ENCODE data around the gene SLC25A48. TPM values are rescaled to one million over a fixed set of nuclear protein-coding genes. Genes with fewer than 3 reads are reported as not detected.

Gene SLC25A48
- total and polyA plus RNA-seq, 2 of the 4 experiments (the other 2 are of a cell fraction), result not detected

GRCh38 chr5:135869276-135869675 is 34.8 kb downstream of the SLC25A48 start:
- H3K4me1 ChIP-seq (ENCODE audit: control insufficient read depth, insufficient read depth, low read length), result no peaks in the 10 kb centered on the region
- no peaks in the 10 kb centered on the region for H3K9me1 ChIP-seq (ENCODE audit: insufficient read depth, low read length)
- ChIA-PET POLR2A (ENCODE audit: unreplicated experiment) (no interaction called here), CTCF (interaction anchor here (0.6 kb wide), 1 partner anchor 25 kb away, joined by 3 read pairs; no protein-coding TSS in a partner anchor)
- H3K79me1 ChIP-seq (ENCODE audit: low read depth in 1 of 2, low read length in 2 of 2), result no peaks in the 10 kb centered on the region
- H4K20me1 ChIP-seq (ENCODE audit: insufficient read depth, low read length), result no peaks in the 10 kb centered on the region
- H4K8ac ChIP-seq (ENCODE audit: low read depth in 2 of 2, low read length in 2 of 2), result no peak overlapping the region
- H3K9ac ChIP-seq (ENCODE audit: low read depth, low read length), result no peak overlapping the region
- no peak overlapping the region for H3K27ac ChIP-seq (ENCODE audit: insufficient read depth, low read length)
- no peak overlapping the region for H3K4me2 ChIP-seq (ENCODE audit: low read depth, low read length)
- H2BK120ac ChIP-seq (ENCODE audit: low read depth, low read length), result no peak overlapping the region
- H3K4ac ChIP-seq (ENCODE audit: low read depth, low read length), result no peak overlapping the region
- no peak for DNase-seq
- H3K14ac ChIP-seq (replicated peaks; ENCODE audit: low read depth, low read length), result no peak overlapping the region
- ATAC-seq (ENCODE audit: low read depth), result no peak
- no peak overlapping the region for H4K5ac ChIP-seq (ENCODE audit: low read depth, low read length)
- H2AK5ac ChIP-seq (ENCODE audit: low read depth, low read length), result no peak overlapping the region
- H3K27me3 ChIP-seq (ENCODE audit: control insufficient read depth, insufficient read depth, low read length), result peaks cover 10% of the 10 kb centered on the region
- H2BK20ac ChIP-seq (ENCODE audit: low read depth, low read length), result no peak overlapping the region
- H3K56ac ChIP-seq (ENCODE audit: extremely low read depth, insufficient read depth, low read length), result no peak overlapping the region
- TF ChIP-seq RAD21 (IDR thresholded peaks at IDR 0.05; ENCODE audit: low read length), result no peak
- TF ChIP-seq POLR2A (IDR thresholded peaks at IDR 0.05; ENCODE audit: low read depth, low read length), result no peak
- TF ChIP-seq NFE2L2 (IDR thresholded peaks at IDR 0.05; ENCODE audit: low read depth, low read length), result no peak
- TF ChIP-seq BHLHE40 (IDR thresholded peaks at IDR 0.05; ENCODE audit: low read depth, low read length), result no peak
- no peak for TF ChIP-seq SMC3 (IDR thresholded peaks at IDR 0.05; ENCODE audit: low read depth, low read length)
- no peak overlapping the region for H2AFZ ChIP-seq (replicated peaks; ENCODE audit: low read length, poor library complexity)
- intact Hi-C loops (cut with micrococcal nuclease) (no loop called here), in situ Hi-C loops (cut with MboI; ENCODE audit: low sequenced_read_pairs) (no loop called here), dilution Hi-C loops (cut with HindIII; ENCODE audit: low sequenced_read_pairs, unreplicated experiment) (no loop called here)
- WGBS, 2 experiments (ENCODE audit: extremely low coverage in 2 of 2, insufficient read length in 1 of 2), result no CpG with 5 or more reads among the region's 2 CpGs
- H4K91ac ChIP-seq (ENCODE audit: insufficient read depth, low read depth, low read length), result no peak overlapping the region
- no peak overlapping the region for H2BK5ac ChIP-seq (ENCODE audit: low read depth, low read length, poor library complexity, severe bottlenecking)
- H3K23ac ChIP-seq (ENCODE audit: low read depth, low read length), result no peak overlapping the region
- no peaks in the 10 kb centered on the region for H3K36me3 ChIP-seq (ENCODE audit: control insufficient read depth, insufficient read depth, low read length)
- no TSS peak for BruUV-seq (replicated peaks)
- no peak overlapping the region for H3K4me3 ChIP-seq (ENCODE audit: insufficient read depth, low read depth, low read length)
- no peak overlapping the region for H2BK15ac ChIP-seq (ENCODE audit: low read depth, low read length)
- no peak overlapping the region for H3K18ac ChIP-seq (ENCODE audit: low read depth, low read length)
- H2AK9ac ChIP-seq (replicated peaks; ENCODE audit: low read depth, low read length, poor library complexity), result no peak overlapping the region
- H3K9me3 ChIP-seq (ENCODE audit: control insufficient read depth, insufficient read depth, low read length), result no peaks in the 10 kb centered on the region
